Measurements from ENCODE around the gene WSB1.

- TF ChIP-seq EZH2 (IDR thresholded peaks at IDR 0.05) (no peak), CTCF (IDR thresholded peaks at IDR 0.05) (no peak)
Measured at GRCh38 chr17:27315322-27315721, 21.4 kb downstream of the WSB1 start.

Measured in neural progenitor cell (in vitro differentiated cells).